Measurements from ENCODE around the gene EMP3.
"Not testable (repeated sequence)": the region's sequence is repeated elsewhere in the genome, so short reads cannot be mapped to it uniquely, and the experiment has no call there.

Gene EMP3

DNA sequence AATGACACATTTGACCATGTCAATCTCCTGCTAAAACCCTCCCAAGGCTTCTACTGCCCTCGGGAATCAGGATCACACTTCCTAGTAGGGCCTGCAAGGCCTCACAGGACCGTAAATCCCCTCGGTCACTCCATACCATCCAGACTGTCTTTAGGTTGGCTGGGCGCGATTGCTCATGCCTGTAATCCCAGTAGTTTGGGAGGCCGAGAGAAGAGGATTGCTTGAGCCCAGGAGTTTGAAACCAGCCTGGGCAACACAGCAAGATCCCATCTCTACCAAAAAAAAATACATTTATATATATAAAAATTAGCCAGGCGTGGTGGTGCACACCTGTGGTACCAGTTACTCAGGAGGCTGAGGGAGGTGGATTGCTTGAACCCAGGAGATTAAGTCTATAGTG, 23.4 kb downstream of the EMP3 start:
- DNase-seq, result no peak

DNA sequence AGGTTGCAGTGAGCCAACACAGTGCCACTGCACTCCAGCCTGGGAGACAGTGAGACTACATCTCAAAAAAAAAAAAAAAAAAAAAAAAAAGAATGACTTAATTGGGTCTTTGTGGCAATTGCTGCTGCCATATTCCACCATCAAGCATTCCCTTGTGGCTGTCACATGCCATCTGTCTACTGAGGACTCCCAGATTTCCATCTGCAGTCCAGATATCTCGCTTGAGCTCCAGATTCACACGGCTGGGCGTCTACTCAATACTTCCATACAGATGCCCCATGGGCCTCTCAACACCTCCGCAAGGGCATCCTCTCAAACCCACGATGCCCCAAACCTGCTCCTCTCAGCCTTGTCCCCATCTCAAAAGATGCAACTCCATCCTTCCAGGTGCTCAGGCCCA, 25.5 kb downstream of the EMP3 start:
- no peak for DNase-seq

DNA sequence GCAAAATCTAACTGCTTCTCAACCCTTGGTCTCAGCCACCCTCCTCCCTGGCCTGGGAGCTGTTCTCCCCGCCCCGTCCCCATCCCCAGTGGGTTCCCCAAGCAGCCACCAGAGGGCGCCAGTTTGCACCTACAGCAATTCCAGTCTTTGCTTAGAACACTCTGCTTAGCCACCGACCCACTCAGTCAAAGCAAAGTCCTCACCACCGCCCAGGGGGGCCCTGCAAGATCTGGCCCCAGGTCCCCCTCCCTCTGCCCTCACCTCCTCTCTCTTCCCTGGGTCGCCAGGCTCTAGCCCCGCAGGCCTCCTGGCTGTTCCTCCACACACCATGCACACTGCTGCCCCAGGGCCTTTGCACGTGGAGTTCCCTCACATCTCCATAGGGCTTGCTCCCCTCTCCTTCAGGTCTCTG, 26.0 kb downstream of the EMP3 start:
- DNase-seq, result no peak

DNA sequence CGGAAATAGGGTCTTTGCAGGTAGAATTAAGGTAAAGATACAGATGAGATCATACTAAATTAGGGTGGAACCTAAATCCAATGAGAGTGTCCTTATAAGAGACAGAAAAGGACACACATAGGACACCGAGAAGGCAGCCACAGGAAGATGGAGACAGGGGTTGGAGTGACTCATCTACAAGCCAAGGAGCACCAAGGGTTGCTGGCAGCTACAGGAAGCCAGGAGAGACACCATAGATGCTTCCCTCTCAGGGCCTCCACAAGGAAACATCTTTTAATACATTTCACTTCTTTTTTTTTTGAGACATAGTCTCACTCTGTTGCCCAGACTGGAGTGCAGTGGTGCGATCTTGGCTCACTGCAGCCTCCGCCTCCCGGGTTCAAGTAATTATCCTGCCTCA, 28.3 kb downstream of the EMP3 start:
- DNase-seq, result no peak

DNA sequence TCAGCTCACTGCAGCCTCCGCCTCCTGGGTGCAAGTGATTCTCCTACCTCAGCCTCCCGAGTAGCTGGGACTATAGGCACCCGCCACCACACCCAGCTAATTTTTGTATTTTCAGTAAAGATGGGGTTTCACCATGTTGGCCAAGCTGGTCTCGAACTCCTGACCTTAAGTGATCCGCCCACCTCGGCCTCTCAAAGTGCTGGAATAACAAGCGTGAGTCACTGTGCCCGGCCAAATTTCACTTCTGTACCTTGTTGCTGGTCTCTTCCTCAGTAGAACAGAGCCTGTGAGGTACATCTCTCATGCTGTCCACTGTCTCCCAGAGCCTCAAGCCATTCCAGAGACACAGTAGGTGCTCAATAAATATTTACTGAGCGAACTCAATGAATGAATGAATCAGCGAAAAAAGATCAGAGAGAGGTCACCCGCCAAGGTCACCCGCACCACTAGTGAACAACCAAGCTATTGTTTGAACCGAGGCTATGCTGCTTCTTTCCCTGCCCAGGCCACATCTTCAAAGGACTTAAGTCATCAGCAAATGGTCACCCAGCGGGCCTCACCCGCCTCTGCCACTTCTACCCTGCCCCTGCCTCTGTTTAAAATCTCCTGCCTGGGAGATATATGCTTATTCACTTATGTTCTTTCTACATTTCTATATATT, 29.1 kb downstream of the EMP3 start:
- no peak for DNase-seq

DNA sequence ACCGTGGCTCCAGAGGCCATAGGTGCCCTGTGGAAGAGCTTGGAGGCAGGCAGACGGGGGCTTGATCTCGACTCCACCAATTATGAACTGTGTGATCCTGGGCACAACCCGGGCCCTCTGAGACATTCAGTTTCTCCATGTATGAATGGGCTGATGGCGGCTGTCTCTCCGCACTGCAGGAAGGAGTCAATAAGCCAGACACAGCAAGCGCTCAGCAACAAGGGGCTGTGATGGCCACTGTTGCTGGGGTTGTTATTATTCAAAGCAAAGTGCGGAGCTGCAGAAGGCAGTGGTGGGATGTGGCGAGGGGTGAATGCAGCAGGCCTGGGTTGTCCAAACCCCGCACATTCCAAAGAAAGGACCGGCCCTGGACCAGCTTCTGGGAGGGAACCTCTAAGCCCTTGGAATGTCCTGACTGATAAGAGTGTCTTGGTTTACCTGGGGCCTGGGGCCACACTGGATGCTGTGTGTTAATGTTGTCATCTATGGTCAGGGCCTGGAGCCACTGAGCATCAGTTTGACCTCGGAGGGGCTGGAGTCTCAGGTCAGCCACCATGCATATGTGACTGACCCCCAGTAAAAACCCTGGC, 30.1 kb downstream of the EMP3 start:
- no peak for DNase-seq

DNA sequence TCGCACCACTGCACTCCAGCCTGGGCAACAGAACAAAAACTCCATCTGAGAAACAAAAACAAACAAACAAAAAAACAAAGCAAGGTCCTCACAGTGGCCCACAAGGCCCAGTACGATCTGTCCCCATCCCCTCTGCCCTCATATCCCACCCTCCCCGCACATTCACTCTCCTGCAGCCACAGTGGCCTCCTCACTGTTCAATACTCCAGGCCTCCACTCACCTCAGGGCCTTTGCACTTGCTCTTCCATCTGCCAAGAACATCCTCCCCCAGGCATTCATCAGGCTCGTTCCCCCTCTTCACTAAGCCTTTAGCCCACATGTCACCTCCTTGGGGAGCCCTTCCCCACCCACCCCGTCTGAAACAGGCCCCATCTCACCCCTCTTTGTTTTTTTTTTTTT, 33.8 kb downstream of the EMP3 start:
- DNase-seq, result no peak

DNA sequence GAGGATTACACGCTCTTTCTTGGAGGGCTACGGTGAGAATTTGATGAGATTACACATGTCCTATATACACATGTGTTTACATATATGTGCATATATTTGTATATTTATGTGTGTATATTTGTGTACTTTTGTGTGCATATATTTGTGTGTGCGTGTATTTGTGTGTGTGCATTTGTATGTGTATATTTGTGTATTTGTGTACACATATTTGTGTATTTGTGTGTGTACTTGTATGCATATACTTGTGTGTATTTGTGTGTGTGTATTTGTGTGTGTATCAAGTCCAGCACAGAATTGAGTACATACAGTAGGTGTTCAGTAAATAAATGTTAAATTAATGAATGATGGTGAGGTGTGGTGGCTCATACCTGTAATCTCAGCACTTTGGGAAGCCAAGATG, 36.6 kb downstream of the EMP3 start:
- DNase-seq, result no peak

DNA sequence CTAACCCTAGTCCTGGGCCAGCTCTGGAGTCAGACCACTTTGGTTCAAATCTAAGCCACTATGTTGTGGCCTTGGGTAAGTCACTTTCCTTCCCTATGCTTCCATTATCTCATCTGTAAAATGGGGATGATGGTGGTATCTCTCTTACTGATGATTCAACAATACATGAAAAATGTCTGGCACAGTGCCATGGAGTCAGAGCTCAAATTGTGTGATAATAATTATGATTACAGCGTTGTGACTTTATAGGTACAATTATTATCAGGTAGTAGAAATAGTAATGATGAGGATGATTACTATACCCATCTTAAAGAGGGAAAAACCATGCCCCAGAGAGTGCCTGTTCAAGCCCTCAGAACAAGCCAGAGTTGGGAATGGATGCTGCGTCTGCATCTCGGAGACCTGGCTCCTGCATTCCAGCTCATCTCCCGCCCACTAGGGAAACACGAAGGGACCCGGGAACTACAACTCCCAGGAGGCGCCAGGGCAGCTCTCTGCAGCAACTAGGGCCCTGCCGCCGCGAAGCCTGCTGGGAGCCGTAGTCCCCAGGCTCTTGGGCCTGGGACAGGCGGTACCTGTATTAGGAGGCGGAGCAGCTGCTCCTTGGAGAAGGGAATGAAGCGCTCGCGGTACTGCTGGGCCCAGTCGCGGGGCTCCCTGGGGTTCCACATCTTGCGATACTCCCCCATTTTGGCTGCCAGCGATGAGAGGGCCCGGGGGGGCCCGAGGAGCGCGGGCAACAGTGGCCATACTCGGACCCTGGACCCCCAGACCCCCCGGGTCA, 37.6 kb downstream of the EMP3 start:
- DNase-seq, result peak; percentile 86

DNA sequence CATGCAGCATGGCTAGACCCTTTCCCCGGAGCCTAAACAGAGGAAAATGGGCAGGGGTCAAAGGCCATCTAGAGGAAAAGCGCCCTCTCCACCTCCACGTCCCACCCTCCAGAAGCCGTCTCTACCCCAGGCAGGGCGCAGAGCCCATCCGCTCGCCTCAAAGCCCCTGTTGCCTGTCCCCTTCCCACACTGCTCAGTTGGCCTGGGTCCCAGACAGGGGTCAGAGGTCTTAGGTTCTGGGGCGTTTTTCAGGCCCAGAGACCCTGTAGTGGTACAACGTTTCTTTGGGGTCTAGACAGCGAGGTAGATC, 38.1 kb downstream of the EMP3 start:
- DNase-seq, result peak; percentile 34

DNA sequence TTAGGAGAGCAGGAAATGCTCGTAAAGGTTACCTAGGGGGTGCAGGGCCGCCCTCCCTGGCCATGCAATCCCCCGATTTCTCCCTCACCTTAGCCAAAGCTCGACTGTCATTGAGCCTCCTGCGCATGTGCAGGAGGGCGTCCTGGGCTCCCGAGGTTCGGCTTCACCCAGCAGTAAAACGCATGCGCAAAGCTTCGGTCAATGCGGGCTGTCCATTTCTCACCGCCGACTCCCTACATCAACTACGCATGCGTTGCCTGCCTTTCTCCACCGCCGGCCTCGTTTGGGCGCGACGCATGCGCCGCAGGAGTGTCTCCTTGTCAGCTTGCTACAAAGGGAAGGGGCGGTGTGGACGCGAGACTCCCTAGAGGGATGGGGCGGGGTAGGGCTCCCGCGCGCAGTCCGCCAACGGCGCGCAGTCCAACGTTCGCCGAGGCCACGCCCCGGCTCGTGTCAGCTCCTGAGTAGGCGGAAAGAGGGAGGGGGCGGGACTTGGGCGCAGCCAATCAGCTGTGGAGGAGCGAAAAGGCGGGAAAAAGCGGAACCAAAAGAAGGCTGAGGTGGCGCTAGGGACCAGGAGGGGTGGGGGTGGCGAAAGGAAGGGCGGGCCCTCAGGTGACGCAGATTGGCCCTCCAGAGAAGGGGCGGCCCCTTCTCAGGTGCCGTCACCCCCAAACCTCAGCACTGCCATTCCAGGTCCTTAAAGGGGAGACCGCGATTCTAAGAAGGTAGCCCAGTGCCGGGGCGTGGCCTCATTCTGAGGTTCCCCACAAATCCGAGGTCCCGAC, 38.7 kb downstream of the EMP3 start, which contains the start of the genes SYNGR4 and TMEM143:
TSS of gene SYNGR4 (plus strand) at position 558 of the 788 bp plus-strand sequence. CDS start 1,476 bp downstream, outside the sequence.
TSS of gene TMEM143 (minus strand) at position 131 of the 788 bp plus-strand sequence. CDS start at position 111, 20 bp downstream.
- peak; percentile 99 for DNase-seq

DNA sequence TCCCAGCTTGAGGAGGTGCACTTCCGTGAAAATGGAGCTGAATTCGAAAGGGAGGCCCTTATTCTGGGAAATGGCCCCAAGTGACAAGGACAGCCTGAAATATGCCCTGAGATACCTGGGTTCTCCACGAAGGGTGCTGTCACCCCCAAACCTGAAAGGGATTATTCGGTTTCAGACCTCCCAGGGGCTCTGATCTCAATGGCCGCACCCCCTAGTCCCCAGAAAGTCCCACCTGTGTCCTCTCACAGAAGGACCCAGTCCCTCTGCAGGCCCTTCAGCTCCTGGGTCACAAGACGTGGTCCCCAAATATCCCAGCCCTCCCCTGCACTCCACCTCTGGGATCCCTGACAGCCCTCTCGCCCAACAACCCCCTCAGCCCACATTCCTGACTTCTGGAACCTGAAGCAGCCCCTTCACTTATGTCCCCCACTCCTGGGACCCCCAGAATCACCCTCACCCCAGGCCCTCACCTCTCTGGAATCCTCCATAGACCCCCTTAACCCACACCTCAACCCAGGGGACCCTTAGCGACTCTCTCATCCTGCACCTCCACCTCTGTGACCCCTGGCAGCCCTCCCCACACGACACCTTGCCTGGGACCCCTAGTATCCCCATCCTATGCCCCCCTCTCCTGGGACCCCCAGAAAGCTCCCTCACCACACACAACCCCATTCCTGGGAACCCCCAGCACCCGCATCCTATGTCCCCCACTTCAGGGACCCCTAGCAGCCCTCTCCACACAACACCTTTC, 39.4 kb downstream of the EMP3 start:
- no peak for DNase-seq

DNA sequence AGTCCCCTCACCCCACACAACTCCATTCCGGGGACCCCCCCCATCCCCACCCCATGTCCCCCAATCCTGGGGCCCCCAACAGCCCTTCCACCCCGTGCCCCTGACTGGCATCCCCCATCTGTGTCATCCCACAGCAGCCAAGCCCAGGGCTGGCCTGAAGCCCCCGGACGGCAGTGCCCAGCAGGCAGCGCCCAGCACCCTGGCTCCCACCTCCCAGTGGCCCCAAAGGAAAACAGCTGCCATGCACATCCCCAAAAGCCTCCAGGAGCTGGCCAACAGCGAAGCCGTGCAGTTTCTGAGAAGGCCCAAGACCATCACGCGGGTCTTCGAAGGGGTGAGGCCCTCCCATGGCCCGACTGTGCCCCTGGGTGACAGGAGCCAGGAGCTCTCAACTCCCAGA, 40.2 kb downstream of the EMP3 start:
- no peak for DNase-seq

DNA sequence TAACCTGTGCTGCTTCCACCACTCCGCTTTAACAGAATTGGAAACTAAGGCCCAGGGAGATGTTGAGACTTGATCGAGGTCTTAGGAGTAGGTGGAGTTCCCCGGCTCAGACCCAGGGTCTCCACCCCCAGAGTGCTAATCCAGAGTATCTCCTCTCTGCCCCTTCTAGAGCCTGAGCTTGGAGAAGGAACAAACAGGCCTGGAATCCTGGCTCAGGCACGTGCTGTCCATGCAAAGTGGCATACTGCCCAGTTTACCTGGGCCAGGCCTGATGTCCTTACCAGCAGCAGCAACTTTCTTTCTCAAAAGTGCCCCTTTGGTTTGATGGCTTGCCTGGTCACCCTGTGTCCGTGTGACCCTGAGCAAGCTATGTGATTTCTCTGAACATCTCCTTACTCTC, 42.5 kb downstream of the EMP3 start:
- no peak for DNase-seq

DNA sequence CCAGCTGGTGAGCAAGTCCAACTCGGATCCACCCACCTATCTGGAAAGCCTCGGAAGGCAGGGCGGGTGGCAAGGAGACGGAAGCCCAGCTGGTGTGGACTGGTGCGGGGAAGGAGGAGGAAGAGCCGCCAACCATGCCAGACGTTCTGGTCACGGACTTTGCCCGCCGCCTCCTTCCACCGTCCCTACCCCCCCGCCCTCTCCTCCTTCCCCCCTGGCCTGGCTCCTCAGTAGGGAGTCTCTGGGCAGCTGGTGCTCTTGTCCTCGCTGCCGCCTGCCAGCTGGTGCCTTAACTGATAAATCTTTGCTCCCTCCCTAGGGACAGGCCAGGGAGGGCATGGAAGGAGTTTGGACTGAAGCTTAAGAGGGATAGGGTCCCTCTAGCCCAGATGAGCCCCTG, 43.6 kb downstream of the EMP3 start:
- DNase-seq, result no peak

DNA sequence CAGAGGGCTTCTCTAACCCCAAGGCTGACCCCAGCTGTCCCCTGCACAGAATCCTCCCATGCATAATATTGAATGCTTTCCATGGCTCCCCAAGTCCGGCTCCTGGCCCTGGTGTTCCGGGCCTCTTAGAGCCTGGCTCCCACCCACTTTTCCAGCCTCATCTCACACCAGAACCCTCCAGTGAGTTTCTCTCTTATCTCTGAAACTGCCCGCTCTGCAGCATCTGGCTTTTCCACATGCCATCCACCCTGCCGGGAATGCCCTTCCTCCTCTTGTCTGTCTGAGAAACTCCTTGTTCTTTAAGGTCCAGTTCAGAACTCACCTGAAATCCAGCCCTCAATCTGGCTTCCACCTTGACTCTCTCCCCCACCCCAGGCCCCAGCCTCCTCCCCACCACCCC, 45.6 kb downstream of the EMP3 start:
- no peak for DNase-seq

DNA sequence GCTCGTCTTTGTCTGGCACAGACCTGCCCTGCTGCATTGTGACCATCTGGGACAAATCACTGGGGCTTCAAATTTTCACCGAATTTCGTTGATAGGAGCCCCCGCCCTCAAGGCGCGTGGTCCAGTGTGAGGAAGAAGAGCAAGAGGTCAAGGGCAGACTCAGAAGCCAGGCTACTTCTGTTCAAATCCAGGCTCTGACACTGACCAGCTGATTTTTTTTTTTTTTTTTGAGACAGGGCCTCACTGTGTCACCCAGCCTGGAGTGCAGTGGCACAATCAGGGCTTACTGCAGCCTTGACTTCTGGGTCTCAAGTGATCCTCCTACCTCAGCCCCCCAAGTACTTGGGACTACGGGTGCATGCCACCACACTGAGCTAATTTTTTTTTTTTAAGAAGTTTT, 46.0 kb downstream of the EMP3 start:
- DNase-seq, result no peak

DNA sequence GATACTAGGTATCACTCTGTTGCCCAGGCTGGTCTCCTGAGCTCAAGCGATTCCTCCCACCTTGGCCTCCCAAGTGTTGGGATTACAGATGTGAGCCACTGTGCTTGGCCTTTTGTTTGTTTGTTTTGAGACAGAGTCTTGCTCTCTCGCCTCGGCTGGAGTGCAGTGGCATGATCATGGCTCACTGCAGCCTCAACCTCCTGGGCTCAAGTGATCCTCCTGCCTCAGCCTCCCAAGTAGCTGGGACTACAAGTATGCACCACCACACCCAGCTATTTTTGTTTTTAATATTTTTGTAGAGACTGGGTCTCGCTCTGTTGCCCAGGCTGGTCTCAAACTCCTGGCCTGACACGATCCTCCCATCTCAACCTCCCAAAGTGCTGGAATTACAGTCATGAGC, 46.4 kb downstream of the EMP3 start:
- DNase-seq, result not testable (repeated sequence)

DNA sequence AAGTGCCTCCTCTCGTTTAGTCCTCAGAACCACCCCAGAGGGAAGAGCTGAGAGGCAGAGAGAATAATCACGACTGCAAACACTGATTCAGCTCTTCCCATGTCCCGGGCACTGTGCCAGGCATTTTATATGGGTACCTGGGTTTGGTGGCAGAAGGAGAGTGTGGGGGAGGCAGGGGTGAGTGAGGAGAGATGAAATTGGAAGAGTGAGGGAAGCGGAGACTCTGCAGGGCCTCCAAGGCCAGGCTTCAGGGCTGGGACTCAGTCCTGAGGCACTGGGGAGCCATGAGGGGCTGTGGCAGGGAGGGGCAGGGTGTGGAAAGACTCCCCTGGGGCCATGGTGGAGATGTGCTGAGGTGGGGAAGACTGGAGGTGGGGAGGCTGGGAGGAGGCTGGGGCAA, 47.6 kb downstream of the EMP3 start:
- DNase-seq, result no peak

DNA sequence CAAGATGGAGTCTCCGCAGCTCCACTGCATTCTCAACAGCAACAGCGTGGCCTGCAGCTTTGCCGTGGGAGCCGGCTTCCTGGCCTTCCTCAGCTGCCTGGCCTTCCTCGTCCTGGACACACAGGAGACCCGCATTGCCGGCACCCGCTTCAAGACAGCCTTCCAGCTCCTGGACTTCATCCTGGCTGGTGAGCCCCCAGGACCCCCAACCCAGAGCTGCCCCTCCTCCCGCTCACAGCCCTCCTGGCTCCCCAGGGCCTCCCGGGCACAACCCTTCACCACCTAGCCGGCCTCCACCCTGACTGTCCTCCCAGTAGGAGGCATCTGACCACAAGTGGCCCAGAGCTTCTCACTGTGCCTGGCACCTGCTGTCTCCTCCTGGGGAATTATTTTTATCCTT, 48.2 kb downstream of the EMP3 start:
- no peak for DNase-seq

DNA sequence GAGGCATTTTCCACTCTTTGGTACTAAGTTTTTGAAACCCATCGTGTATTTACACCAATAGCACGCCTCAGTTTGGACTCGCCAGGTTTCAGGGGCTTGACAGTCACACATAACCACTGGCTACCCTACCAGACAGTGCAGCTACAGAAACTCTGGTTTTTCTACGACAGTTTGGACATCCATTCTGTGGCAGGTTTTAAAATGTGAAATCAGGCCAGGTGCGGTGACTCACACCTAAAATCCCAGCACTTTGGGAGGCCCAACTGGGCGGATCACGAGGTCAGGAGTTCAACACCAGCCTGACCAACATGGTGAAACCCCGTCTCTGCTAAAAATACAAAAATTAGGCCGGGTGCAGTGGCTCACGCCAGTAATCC, 52.8 kb downstream of the EMP3 start:
- DNase-seq, result no peak

DNA sequence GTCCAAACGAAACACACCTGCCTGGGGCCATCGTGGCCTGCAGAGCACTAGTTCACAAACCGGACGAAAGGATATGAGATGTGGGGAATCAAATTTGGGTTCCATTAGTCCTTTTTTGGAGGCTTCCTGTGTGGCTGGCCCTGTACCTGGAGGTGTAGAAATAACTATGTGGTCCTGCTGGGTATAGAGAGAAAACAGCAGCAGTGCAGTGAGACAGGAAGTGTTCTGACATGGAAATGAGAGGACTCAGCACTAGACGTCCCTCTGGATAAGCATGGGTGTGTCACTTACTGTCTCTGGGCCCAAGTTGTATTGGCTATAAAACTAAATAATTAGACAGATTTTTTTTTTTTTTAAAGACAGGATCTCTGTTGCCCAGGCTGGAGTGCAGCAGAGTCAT, 53.7 kb downstream of the EMP3 start:
- DNase-seq, result no peak
